Liver (tissue), 9 donors: ENCODE results near the gene S100G. TPM values are rescaled to one million over a fixed set of nuclear protein-coding genes. Genes with fewer than 3 reads are reported as not detected.

Experiments used
- DNase-seq: peaks from one replicate; pipeline ENCODE4 v3.0.0-alpha.2; 2017; ENCODE audit warnings: low spot score
- H3K27ac ChIP-seq, 2 donors: one replicate each; pipeline ENCODE4 v1.7.0; 2013; ENCODE audit warnings: inconsistent platforms in 2 of 2, low read length in 2 of 2, control low read depth in 1 of 2, low read depth in 1 of 2, mild to moderate bottlenecking in 1 of 2
- H3K27me3 ChIP-seq, 4 donors: one replicate each; pipeline versions ENCODE4 v1.6.1 to v1.7.0; 2013; ENCODE audit warnings: low read length in 3 of 4, inconsistent platforms in 1 of 4, mild to moderate bottlenecking in 1 of 4, moderate library complexity in 1 of 4; ENCODE audit not compliant: control insufficient read depth in 4 of 4, insufficient read depth in 4 of 4
- H3K36me3 ChIP-seq, 4 donors: one replicate each; pipeline versions ENCODE4 v1.6.1 to v1.7.0; 2013; ENCODE audit warnings: low read length in 3 of 4, mild to moderate bottlenecking in 3 of 4, low read depth in 1 of 4, moderate library complexity in 1 of 4; ENCODE audit not compliant: control insufficient read depth in 4 of 4, insufficient read depth in 3 of 4
- H3K4me1 ChIP-seq, 4 donors: one replicate each; pipeline versions ENCODE4 v1.6.1 to v1.7.0; 2013; ENCODE audit warnings: low read length in 3 of 4, mild to moderate bottlenecking in 3 of 4, moderate library complexity in 1 of 4; ENCODE audit not compliant: control insufficient read depth in 4 of 4, insufficient read depth in 4 of 4
- H3K4me3 ChIP-seq, 3 donors: one replicate each; pipeline versions ENCODE4 v1.6.1 to v1.7.0; 2013; ENCODE audit warnings: low read length in 3 of 3, control low read depth in 1 of 3, low read depth in 1 of 3, mild to moderate bottlenecking in 1 of 3
- H3K9ac ChIP-seq, 2 donors: one replicate each; pipeline ENCODE4 v1.7.0; 2013; ENCODE audit warnings: low read length in 2 of 2, mild to moderate bottlenecking in 2 of 2, moderate library complexity in 2 of 2, control low read depth in 1 of 2, low read depth in 1 of 2
- H3K9me3 ChIP-seq, 4 donors: one replicate each; pipeline versions ENCODE4 v1.6.1 to v1.7.0; 2013; ENCODE audit warnings: low read length in 3 of 4; ENCODE audit not compliant: control insufficient read depth in 4 of 4
- EGR1 ChIP-seq, 2 donors: IDR thresholded peaks; 2 replicates each; pipeline ENCODE4 v1.6.1; 2016 to 2018; ENCODE audit warnings: antibody characterized with exemption in 2 of 2, low read depth in 2 of 2
- FOXA1 ChIP-seq: IDR thresholded peaks from 2 replicates; pipeline ENCODE4 v1.6.1; 2016; ENCODE audit warnings: antibody characterized with exemption
- FOXA2 ChIP-seq: IDR thresholded peaks from 2 replicates; pipeline ENCODE4 v1.6.1; 2016; ENCODE audit warnings: antibody characterized with exemption
- HNF4G ChIP-seq: IDR thresholded peaks from 2 replicates; pipeline ENCODE4 v1.6.1; 2016; ENCODE audit warnings: antibody characterized with exemption
- NR2F2 ChIP-seq: IDR thresholded peaks from 2 replicates; pipeline ENCODE4 v1.6.1; 2016; ENCODE audit warnings: antibody characterized with exemption
- RAD21 ChIP-seq, 2 donors: IDR thresholded peaks; 2 replicates each; pipeline ENCODE4 v1.6.1; 2016; ENCODE audit warnings: antibody characterized with exemption in 2 of 2, mild to moderate bottlenecking in 2 of 2
- REST ChIP-seq: IDR thresholded peaks from 2 replicates; pipeline ENCODE4 v1.6.1; 2016; ENCODE audit warnings: antibody characterized with exemption, mild to moderate bottlenecking
- RXRA ChIP-seq, 2 donors: IDR thresholded peaks; 2 replicates each; pipeline ENCODE4 v1.6.1; 2017 to 2018; ENCODE audit warnings: antibody characterized with exemption in 2 of 2, mild to moderate bottlenecking in 1 of 2
- SP1 ChIP-seq: IDR thresholded peaks from 2 replicates; pipeline ENCODE4 v1.6.1; 2018; ENCODE audit warnings: antibody characterized with exemption, mild to moderate bottlenecking
- ZBTB33 ChIP-seq: IDR thresholded peaks from 2 replicates; pipeline ENCODE4 v1.6.1; 2016; ENCODE audit warnings: antibody characterized with exemption
- WGBS: extraction: QIAGEN DNeasy Blood & Tissue Kit; methylation state at CpG from one replicate; pipeline ENCODE4 v1.1.7; 2013; 5-methylcytosine and 5-hydroxymethylcytosine counted together
- polyA plus RNA-seq, 2 donors: library from polyadenylated mRNA; stranded (reverse) in 1 of 2; unstranded in 1 of 2; fragments of 200-250 nt in 1 of 2; fragments of >200 nt in 1 of 2; fragmentation: Nextera tagmentation in 1 of 2; extraction: Ambion mirVana in 1 of 2; gene quantifications; one replicate each; pipeline versions ENCODE4 v1.2.1 to v1.2.3, GENCODE V29; 2013 to 2015
- total RNA-seq, 2 donors: library from RNA; depleted of rRNA; stranded (reverse); fragments of >200 nt; gene quantifications; one replicate each; pipeline ENCODE4 v1.2.3, GENCODE V29; 2014
- TF ChIP-seq, protein P1 (sequence below): IDR thresholded peaks from 2 replicates; pipeline ENCODE4 v1.6.1; 2016; ENCODE audit warnings: antibody characterized with exemption
- TF ChIP-seq, protein P2 (sequence below): IDR thresholded peaks from 2 replicates; pipeline ENCODE4 v1.6.1; 2016; ENCODE audit warnings: antibody characterized with exemption
- donor health status: healthy.
- donor health status: healthy.
- donor health status: healthy.
- donor health status: healthy.
- donor health status: healthy.

Gene S100G
- total and polyA plus RNA-seq, 4 donors = not detected

GRCh38 chrX:16654093-16654492 is 4.1 kb downstream of the S100G start:
- 98% methylated on average over 3 of the region's 3 CpGs for WGBS
- H3K4me1 ChIP-seq = no peaks in the 10 kb centered on the region
- no peaks in the 10 kb centered on the region for H3K27me3 ChIP-seq
- no peak overlapping the region for H3K9ac ChIP-seq
- no peaks in the 10 kb centered on the region for H3K9me3 ChIP-seq
- H3K4me3 ChIP-seq = no peak overlapping the region
- no peak for TF ChIP-seq FOXA1
- TF ChIP-seq FOXA2 = no peak
- TF ChIP-seq, protein P1, sequence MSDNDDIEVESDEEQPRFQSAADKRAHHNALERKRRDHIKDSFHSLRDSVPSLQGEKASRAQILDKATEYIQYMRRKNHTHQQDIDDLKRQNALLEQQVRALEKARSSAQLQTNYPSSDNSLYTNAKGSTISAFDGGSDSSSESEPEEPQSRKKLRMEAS = no peak
- no peak for TF ChIP-seq RAD21 (IDR thresholded peaks at IDR 0.05)
- TF ChIP-seq RXRA (IDR thresholded peaks at IDR 0.05) = no peak
- no peak for DNase-seq
- no peak overlapping the region for H3K27ac ChIP-seq
- no peaks in the 10 kb centered on the region for H3K36me3 ChIP-seq

DNA sequence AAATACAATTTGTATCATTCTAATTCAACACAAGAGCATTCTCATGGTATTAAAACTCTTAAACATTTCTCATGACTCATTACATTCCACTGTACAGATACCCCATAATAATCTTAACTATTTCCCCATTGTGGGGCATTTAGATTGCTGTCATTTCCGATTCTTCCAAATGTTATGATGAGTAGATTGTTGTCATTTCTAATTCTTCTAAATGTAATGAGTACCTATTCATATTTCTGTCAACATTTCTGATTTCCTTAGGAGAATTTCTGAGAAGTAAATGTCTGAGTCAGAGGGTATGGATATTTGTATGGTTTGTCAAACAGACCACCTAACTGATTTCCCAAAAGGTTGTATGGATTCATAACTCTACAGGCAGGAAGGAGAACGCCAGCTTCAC is 8.3 kb downstream of the S100G start:
- H3K9me3 ChIP-seq = no peaks in the 10 kb centered on the region
- no peaks in the 10 kb centered on the region for H3K4me1 ChIP-seq
- 94% methylated on average over 2 of the region's 2 CpGs for WGBS
- no peaks in the 10 kb centered on the region for H3K27me3 ChIP-seq
- H3K4me3 ChIP-seq = no peak overlapping the region
- H3K9ac ChIP-seq = no peak overlapping the region
- H3K36me3 ChIP-seq = no peaks in the 10 kb centered on the region
- no peak for DNase-seq
- no peak overlapping the region for H3K27ac ChIP-seq
- TF ChIP-seq ZBTB33 (no peak), EGR1 (IDR thresholded peaks at IDR 0.05; ENCODE audit: low read depth in 2 of 2) (no peak), REST (no peak), FOXA2 (no peak), HNF4G (no peak)

DNA sequence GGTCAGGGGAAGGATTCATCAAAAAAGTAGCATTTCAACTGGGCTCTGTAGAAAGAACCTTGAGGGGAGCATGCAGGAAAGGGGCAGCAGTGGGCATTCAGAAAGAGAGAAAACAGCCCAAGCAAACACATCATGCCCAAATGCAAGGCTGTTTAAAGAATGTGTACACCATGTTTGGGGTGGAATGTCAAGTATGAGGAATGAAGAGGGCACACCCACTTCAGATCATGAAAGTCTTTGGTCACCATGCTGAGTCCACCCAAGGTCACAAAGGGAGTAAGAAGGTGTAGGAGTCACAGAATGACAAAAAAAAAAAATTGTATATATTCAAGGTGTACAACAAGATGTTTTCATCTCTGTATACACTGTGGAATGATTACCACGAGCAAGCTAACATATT is 9.4 kb downstream of the S100G start:
- DNase-seq = no peak
- no peaks in the 10 kb centered on the region for H3K4me1 ChIP-seq
- no peak overlapping the region for H3K27ac ChIP-seq
- TF ChIP-seq RAD21 (IDR thresholded peaks at IDR 0.05) (no peak), SP1 (no peak), FOXA1 (no peak), NR2F2 (no peak), HNF4G (no peak), ZBTB33 (no peak), FOXA2 (no peak), REST (no peak), EGR1 (IDR thresholded peaks at IDR 0.05; ENCODE audit: low read depth in 2 of 2) (no peak)
- TF ChIP-seq, protein P2, sequence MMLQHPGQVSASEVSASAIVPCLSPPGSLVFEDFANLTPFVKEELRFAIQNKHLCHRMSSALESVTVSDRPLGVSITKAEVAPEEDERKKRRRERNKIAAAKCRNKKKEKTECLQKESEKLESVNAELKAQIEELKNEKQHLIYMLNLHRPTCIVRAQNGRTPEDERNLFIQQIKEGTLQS = no peak
- H3K36me3 ChIP-seq = no peaks in the 10 kb centered on the region
- H3K9me3 ChIP-seq = no peaks in the 10 kb centered on the region
- H3K9ac ChIP-seq = no peak overlapping the region
- no peaks in the 10 kb centered on the region for H3K27me3 ChIP-seq
- WGBS = 97% methylated on average over 1 of the region's 1 CpG
- H3K4me3 ChIP-seq = no peak overlapping the region
